ENCODE data around the gene DOCK7. TPM values are rescaled to one million over a fixed set of nuclear protein-coding genes. Genes with fewer than 3 reads are reported as not detected.

DOCK7 gene
- total and polyA plus RNA-seq, 2 of the 8 experiments (the other 6 are each of a cell fraction or from before 2014, with no cell fraction given): 10.2 to 33.7 TPM

GRCh38 chr1:62450301-62450700 lies 237.9 kb downstream of the DOCK7 start:
- H3K36me3 ChIP-seq (ENCODE audit: control insufficient read depth in 2 of 4, insufficient read depth in 4 of 4, low read length in 3 of 4): peaks cover 10 to 83% (median 43%) of the 10 kb centered on the region in 4 experiments
- H3K56ac ChIP-seq (replicated peaks; ENCODE audit: insufficient read length, low read depth, low read length): no peak overlapping the region
- H2BK5ac ChIP-seq (ENCODE audit: low read depth, low read length): no peak overlapping the region
- H4K8ac ChIP-seq (ENCODE audit: extremely low read depth, insufficient read depth, low read length): no peak overlapping the region
- H4K20me1 ChIP-seq (replicated peaks in 1 of 2; ENCODE audit: control insufficient read depth in 1 of 2, insufficient read depth in 2 of 2, low read length in 2 of 2): peaks cover 0 to 2% of the 10 kb centered on the region in 2 experiments
- no peak overlapping the region for H2BK15ac ChIP-seq (ENCODE audit: low read length)
- H3K4me2 ChIP-seq (ENCODE audit: insufficient read depth in 1 of 2, low read depth in 2 of 2, low read length in 2 of 2): no peak overlapping the region
- peaks cover 0 to 1% of the 10 kb centered on the region in 2 experiments; a peak in 2 of 4 replicates for H3K79me2 ChIP-seq (ENCODE audit: control insufficient read depth in 1 of 2, insufficient read depth in 2 of 2, low read length in 2 of 2)
- no peaks in the 10 kb centered on the region for H3K23me2 ChIP-seq (ENCODE audit: low read depth, low read length)
- no peak overlapping the region for H3K27ac ChIP-seq (ENCODE audit: low read depth, low read length)
- H3K79me1 ChIP-seq (ENCODE audit: low read depth, low read length): no peaks in the 10 kb centered on the region
- H4K5ac ChIP-seq (ENCODE audit: insufficient read length, low read depth, low read length): no peak overlapping the region
- no peaks in the 10 kb centered on the region for H3K4me1 ChIP-seq (replicated peaks in 1 of 4; ENCODE audit: control insufficient read depth in 3 of 4, insufficient read depth in 4 of 4, low read length in 3 of 4)
- no peaks in the 10 kb centered on the region for H3K9me3 ChIP-seq (ENCODE audit: insufficient read depth in 2 of 2, low read depth in 1 of 2, low read length in 1 of 2)
- H2AK5ac ChIP-seq (ENCODE audit: low read depth, low read length): no peak overlapping the region
- no peak overlapping the region for H2BK12ac ChIP-seq (ENCODE audit: low read depth, low read length)
- no peak overlapping the region for H3K23ac ChIP-seq (ENCODE audit: insufficient read length)
- ChIA-PET POLR2A (ENCODE audit: partially characterized antibody) (interaction anchor here (0.9 kb wide), 1 partner anchor 11 kb away, joined by 3 read pairs; no protein-coding TSS in a partner anchor), CTCF (ENCODE audit: partially characterized antibody) (no interaction called here)
- WGBS, 2 experiments (ENCODE audit: extremely low coverage in 1 of 2, insufficient coverage in 1 of 2, insufficient read length in 1 of 2, insufficient replicate concordance in 2 of 2, low coverage in 1 of 2, low lambda C conversion rate in 2 of 2, missing lambda C conversion rate in 1 of 2): 94% methylated on average over 2 of the region's 2 CpGs; no CpG with 5 or more reads in 1 of the 2 experiments
- H3K27me3 ChIP-seq (replicated peaks in 1 of 4; ENCODE audit: control insufficient read depth in 3 of 4, extremely low read depth in 1 of 4, insufficient read depth in 3 of 4, low read length in 3 of 4): no peaks in the 10 kb centered on the region
- no peak overlapping the region for H3K18ac ChIP-seq (ENCODE audit: extremely low read depth, low read length)
- no peak overlapping the region for H3K9ac ChIP-seq (replicated peaks in 1 of 4; ENCODE audit: extremely low read depth in 1 of 4, low read depth in 3 of 4, low read length in 3 of 4)
- H4K91ac ChIP-seq (replicated peaks; ENCODE audit: insufficient read length, low read length): no peak overlapping the region
- no peak overlapping the region for H3K4me3 ChIP-seq (ENCODE audit: extremely low read depth in 1 of 4, insufficient read depth in 2 of 4, low read depth in 3 of 4, low read length in 4 of 4)
- no peak overlapping the region for H2BK20ac ChIP-seq (ENCODE audit: low read length)
- H3K4ac ChIP-seq (replicated peaks; ENCODE audit: insufficient read length, low read depth, low read length): no peak overlapping the region
- no peak overlapping the region for H2AFZ ChIP-seq (ENCODE audit: low read length)
- no peak overlapping the region for H3K14ac ChIP-seq (ENCODE audit: insufficient read length)
- DNase-seq (ENCODE audit: low read depth in 1 of 2, low spot score in 2 of 2): no peak
- H2BK120ac ChIP-seq (replicated peaks; ENCODE audit: low read depth, low read length): no peak overlapping the region
- FAIRE-seq: no peak

All from H1 (cell line).